ENCODE results near the gene ORMDL2. TPM values are rescaled to one million over a fixed set of nuclear protein-coding genes. Genes with fewer than 3 reads are reported as not detected.

Gene ORMDL2
- total RNA-seq, 2 donors from 2014 or later: 59.3 to 93.3 TPM

DNA sequence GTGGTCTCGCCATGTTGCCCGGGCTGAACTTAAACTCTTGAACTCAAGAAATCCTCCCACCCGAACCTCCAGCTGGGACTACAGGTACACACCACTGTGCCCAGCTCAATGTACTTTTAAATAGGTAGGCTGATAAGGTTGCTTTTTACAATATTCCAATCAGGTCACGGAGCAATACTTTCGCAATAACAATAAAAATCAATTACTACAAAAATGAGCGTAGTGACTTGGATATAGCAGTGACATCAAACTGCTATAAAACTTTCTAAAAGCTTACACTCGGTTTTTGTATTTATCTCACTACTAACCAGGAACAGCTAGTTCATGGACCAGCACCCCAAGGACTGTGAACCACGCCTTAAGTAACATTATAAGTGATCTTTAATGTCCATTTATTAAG is 10.9 kb upstream of the ORMDL2 start:
- no peaks in the 10 kb centered on the region for H3K4me1 ChIP-seq
- H3K36me3 ChIP-seq: no peaks in the 10 kb centered on the region
- intact Hi-C loops (cut with DNase I): no loop called here
- no peak for DNase-seq
- H3K27me3 ChIP-seq: no peaks in the 10 kb centered on the region
- no peak overlapping the region for H3K27ac ChIP-seq
- TF ChIP-seq, protein P1, sequence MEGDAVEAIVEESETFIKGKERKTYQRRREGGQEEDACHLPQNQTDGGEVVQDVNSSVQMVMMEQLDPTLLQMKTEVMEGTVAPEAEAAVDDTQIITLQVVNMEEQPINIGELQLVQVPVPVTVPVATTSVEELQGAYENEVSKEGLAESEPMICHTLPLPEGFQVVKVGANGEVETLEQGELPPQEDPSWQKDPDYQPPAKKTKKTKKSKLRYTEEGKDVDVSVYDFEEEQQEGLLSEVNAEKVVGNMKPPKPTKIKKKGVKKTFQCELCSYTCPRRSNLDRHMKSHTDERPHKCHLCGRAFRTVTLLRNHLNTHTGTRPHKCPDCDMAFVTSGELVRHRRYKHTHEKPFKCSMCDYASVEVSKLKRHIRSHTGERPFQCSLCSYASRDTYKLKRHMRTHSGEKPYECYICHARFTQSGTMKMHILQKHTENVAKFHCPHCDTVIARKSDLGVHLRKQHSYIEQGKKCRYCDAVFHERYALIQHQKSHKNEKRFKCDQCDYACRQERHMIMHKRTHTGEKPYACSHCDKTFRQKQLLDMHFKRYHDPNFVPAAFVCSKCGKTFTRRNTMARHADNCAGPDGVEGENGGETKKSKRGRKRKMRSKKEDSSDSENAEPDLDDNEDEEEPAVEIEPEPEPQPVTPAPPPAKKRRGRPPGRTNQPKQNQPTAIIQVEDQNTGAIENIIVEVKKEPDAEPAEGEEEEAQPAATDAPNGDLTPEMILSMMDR (IDR thresholded peaks at IDR 0.05): no peak
- H3K4me3 ChIP-seq: no peak overlapping the region
- H3K9ac ChIP-seq (ENCODE audit: low read depth in 2 of 2, low read length in 2 of 2): no peak overlapping the region
- no peaks in the 10 kb centered on the region for H3K9me3 ChIP-seq

DNA sequence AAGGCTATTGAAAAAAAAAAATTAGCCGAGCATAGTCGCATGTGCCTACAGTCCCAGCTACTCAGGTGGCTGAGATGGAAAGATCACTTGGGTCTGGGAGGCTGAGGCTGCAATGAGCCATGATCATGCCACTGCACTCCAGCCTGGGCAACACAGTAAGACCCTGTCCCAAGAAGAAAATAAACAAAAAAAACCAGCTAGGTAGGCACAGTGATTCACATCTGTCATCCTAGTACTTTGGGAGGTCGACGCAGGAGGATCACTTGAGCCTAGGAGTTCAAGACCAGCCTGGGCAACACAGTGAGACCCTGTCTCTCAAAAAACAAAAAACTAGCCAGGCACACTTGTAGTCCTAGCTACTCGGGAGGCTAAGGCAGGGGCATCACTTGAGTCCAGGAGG is 8.6 kb upstream of the ORMDL2 start:
- no peak for DNase-seq
- no peak overlapping the region for H3K4me3 ChIP-seq
- intact Hi-C loops (cut with DNase I): no loop called here
- no peak overlapping the region for H3K9ac ChIP-seq (ENCODE audit: low read depth in 2 of 2, low read length in 2 of 2)
- H3K4me1 ChIP-seq: no peaks in the 10 kb centered on the region
- TF ChIP-seq, protein P1 (IDR thresholded peaks at IDR 0.05): no peak
- H3K9me3 ChIP-seq: no peaks in the 10 kb centered on the region
- H3K27me3 ChIP-seq: no peaks in the 10 kb centered on the region
- H3K27ac ChIP-seq: no peak overlapping the region
- H3K36me3 ChIP-seq: no peaks in the 10 kb centered on the region

DNA sequence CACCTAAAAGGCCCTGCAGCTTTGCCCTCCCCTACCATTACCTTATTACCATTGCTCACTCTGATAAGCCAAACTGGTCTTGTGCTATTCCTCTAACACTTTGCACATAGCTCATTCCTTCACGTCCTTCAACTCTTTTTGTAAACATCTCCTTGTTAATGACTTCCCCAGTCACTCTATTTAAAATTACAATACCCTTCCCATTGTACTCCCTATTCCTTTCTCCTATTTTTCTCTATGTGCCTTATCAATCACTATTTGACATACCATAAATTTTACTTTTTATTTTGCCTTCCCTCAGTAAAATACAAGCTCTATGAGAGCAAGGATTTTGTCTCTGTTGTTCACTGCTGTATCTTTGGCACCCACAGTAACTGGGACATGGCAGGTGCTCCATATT is 5.8 kb upstream of the ORMDL2 start:
- Histone ChIP-seq H3K9me3 (no peaks in the 10 kb centered on the region), H3K4me1 (peaks cover 8% of the 10 kb centered on the region), H3K27ac (no peak overlapping the region), H3K36me3 (no peaks in the 10 kb centered on the region), H3K4me3 (no peak overlapping the region), H3K9ac (ENCODE audit: low read depth in 2 of 2, low read length in 2 of 2) (no peak overlapping the region), H3K27me3 (no peaks in the 10 kb centered on the region)
- TF ChIP-seq, protein P1 (IDR thresholded peaks at IDR 0.05): no peak
- no peak for DNase-seq
- intact Hi-C loops (cut with DNase I): no loop called here

DNA sequence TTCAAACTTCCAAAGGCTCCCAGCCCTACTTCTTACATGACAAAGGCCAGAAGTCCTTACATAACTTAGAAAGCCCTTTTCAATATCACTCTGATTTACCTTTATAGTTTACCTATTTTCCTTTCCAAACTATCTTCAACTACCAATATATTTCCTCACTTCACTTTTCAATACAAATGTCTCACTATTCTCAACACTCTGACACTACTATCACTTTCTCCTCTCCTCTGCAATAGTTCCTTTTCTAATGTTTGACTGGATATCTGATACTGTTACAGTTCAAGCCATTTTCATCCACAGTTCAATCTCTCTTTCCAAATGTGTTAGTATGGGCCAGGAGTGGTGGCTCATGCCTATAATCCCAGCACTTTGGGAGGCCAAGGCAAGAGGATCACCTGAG is 3.6 kb upstream of the ORMDL2 start:
- H3K4me3 ChIP-seq: no peak overlapping the region
- H3K27me3 ChIP-seq: no peaks in the 10 kb centered on the region
- no peak overlapping the region for H3K27ac ChIP-seq
- H3K36me3 ChIP-seq: no peaks in the 10 kb centered on the region
- intact Hi-C loops (cut with DNase I): no loop called here
- no peak for DNase-seq
- TF ChIP-seq, protein P1 (IDR thresholded peaks at IDR 0.05): no peak
- H3K9me3 ChIP-seq: no peaks in the 10 kb centered on the region
- H3K9ac ChIP-seq (ENCODE audit: low read depth in 2 of 2, low read length in 2 of 2): no peak overlapping the region
- peaks cover 15% of the 10 kb centered on the region for H3K4me1 ChIP-seq

DNA sequence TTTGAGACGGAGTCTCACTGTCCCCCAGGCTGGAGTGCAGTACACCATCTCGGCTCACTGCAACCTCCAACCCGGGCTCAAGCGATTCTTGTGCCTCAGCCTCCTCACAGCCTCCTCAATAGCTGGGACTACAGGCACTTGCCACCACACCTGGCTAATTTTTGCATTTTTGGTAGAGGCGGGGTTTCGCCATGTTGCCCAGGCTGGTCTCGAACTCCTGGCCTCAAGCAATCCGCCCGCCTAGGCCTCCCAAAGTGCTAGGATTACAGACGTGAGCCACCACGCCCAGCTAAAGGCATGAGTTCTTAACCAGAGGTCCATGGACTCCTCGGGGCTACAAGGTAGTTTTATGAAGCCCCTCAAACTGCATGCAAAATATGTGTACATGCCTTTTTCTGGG is 2.4 kb upstream of the ORMDL2 start:
- H3K9ac ChIP-seq (ENCODE audit: low read depth in 2 of 2, low read length in 2 of 2): no peak overlapping the region
- H3K9me3 ChIP-seq: no peaks in the 10 kb centered on the region
- intact Hi-C loops (cut with DNase I): no loop called here
- DNase-seq: no peak
- H3K27me3 ChIP-seq: no peaks in the 10 kb centered on the region
- H3K4me1 ChIP-seq: peaks cover 15% of the 10 kb centered on the region
- H3K27ac ChIP-seq: no peak overlapping the region
- TF ChIP-seq, protein P1 (IDR thresholded peaks at IDR 0.05): no peak
- no peak overlapping the region for H3K4me3 ChIP-seq
- no peaks in the 10 kb centered on the region for H3K36me3 ChIP-seq

All from colonic mucosa (tissue), 4 donors.